K562 (cell line): ENCODE data around the gene ACTL8. TPM values are rescaled to one million over a fixed set of nuclear protein-coding genes. Genes with fewer than 3 reads are reported as not detected.

Experiments used
- ATAC-seq: fragments of 200-7000 bp; cut with Tn5 transposase; 3 replicates; pipeline ENCODE4 v1.9.1; 2020; ENCODE audit warnings: moderate library complexity
- BruUV-seq: library from RNA; stranded (reverse); fragments of 400-500 nt; replicated peaks from 2 replicates; lab custom pipeline; 2021; lab: Mats Ljungman, UMichigan
- CTCF ChIA-PET: fragments of 300-600 bp; formaldehyde crosslinking; extraction: SDS; loops from one replicate; lab custom pipeline; 2021; ENCODE audit warnings: low intra/inter-chr PET ratio; lab: Yijun Ruan, JAX
- POLR2A ChIA-PET: fragments of 300-600, 350-650 bp; sonication (Branson Sonifier 250); formaldehyde crosslinking; extraction: SDS; loops from one replicate; lab custom pipeline; 2021; ENCODE audit warnings: antibody characterized with exemption, inconsistent platforms; lab: Yijun Ruan, JAX
- DNase-seq, 4 experiments: peaks; one replicate each; pipeline versions ENCODE4 v3.0.0 to v3.0.0-alpha.2; 2011 to 2018; ENCODE audit warnings: low spot score in 3 of 4, mixed read lengths in 3 of 4; ENCODE audit errors: extremely low read depth in 1 of 4
- FAIRE-seq: peaks from 2 replicates; lab custom pipeline; 2011; peaks lifted over from hg19 to GRCh38; lab: Jason Lieb, UNC
- H2AFZ ChIP-seq: 2 replicates; pipeline ENCODE4 v1.6.0; 2011; ENCODE audit warnings: low read depth, low read length, control low read depth, inconsistent platforms
- H3K27ac ChIP-seq: fragments of 200-600 bp; 3 replicates; pipeline ENCODE4 v1.8.0; 2011; ENCODE audit warnings: low read depth, mild to moderate bottlenecking, control low read depth, inconsistent platforms, low read length, moderate library complexity, mixed read lengths; ENCODE audit errors: extremely low read depth
- H3K27me3 ChIP-seq, 2 experiments: fragments of 300-600 bp in 1 of 2; 2 replicates in 1 of 2; 3 replicates in 1 of 2; pipeline versions ENCODE4 v1.6.0 to v1.8.0; 2011; ENCODE audit warnings: inconsistent platforms in 2 of 2, low read length in 2 of 2, mild to moderate bottlenecking in 1 of 2, mixed read lengths in 1 of 2, moderate library complexity in 1 of 2; ENCODE audit not compliant: control insufficient read depth in 2 of 2, insufficient read depth in 2 of 2
- H3K36me3 ChIP-seq: fragments of 300-600 bp; 3 replicates; pipeline ENCODE4 v1.8.0; 2011; ENCODE audit warnings: mild to moderate bottlenecking, low read length, inconsistent platforms; ENCODE audit not compliant: control insufficient read depth, insufficient read depth
- H3K4me1 ChIP-seq, 2 experiments: fragments of 200-600 bp in 1 of 2; replicated peaks in 1 of 2; 2 replicates in 1 of 2; 3 replicates in 1 of 2; pipeline versions ENCODE4 v1.5.1 to v1.8.0; 2011; ENCODE audit warnings: inconsistent platforms in 2 of 2, low read length in 2 of 2, mild to moderate bottlenecking in 1 of 2, mixed read lengths in 1 of 2, moderate library complexity in 1 of 2; ENCODE audit not compliant: control insufficient read depth in 2 of 2, insufficient read depth in 2 of 2
- H3K4me2 ChIP-seq: 2 replicates; pipeline ENCODE4 v1.6.1; 2011; ENCODE audit warnings: low read length, control low read depth, inconsistent platforms, mixed read lengths; ENCODE audit not compliant: insufficient read depth
- H3K4me3 ChIP-seq: fragments of 200-600 bp; sonication (generic), shearing (Covaris generic); 2 replicates; pipeline ENCODE4 v1.5.1; 2016; ENCODE audit warnings: control low read depth, inconsistent platforms
- H3K79me2 ChIP-seq: fragments of 200-600 bp; 3 replicates; pipeline ENCODE4 v1.8.0; 2011; ENCODE audit warnings: low read length, inconsistent platforms; ENCODE audit not compliant: control insufficient read depth, insufficient read depth
- H3K9ac ChIP-seq, 2 experiments: 2 replicates each; pipeline versions ENCODE4 v1.6.0 to v1.6.1; 2011; ENCODE audit warnings: low read depth in 2 of 2, low read length in 2 of 2, control low read depth in 1 of 2, inconsistent platforms in 1 of 2, mild to moderate bottlenecking in 1 of 2, mixed read lengths in 1 of 2; ENCODE audit not compliant: insufficient read depth in 1 of 2
- H3K9me1 ChIP-seq: one replicate; pipeline ENCODE4 v1.6.0; 2011; ENCODE audit warnings: inconsistent platforms, mild to moderate bottlenecking, low read length, moderate library complexity; ENCODE audit not compliant: control insufficient read depth, insufficient read depth
- H3K9me3 ChIP-seq: replicated peaks from 2 replicates; pipeline ENCODE4 v1.5.1; 2011; ENCODE audit warnings: low read depth, low read length, inconsistent platforms; ENCODE audit not compliant: control insufficient read depth, insufficient read depth
- H4K20me1 ChIP-seq: replicated peaks from 2 replicates; pipeline ENCODE4 v1.6.1; 2011; ENCODE audit warnings: low read length, inconsistent platforms, mixed read lengths; ENCODE audit not compliant: control insufficient read depth, insufficient read depth
- HBP1 ChIP-seq: fragments of 450-650 bp; formaldehyde crosslinking; IDR thresholded peaks from 2 replicates; pipeline ENCODE4 v1.4.0; 2022; ENCODE audit warnings: missing genetic modification characterization
- ILF3 ChIP-seq: fragments of 450-650 bp; IDR thresholded peaks from 2 replicates; pipeline ENCODE4 v1.6.1; 2018; ENCODE audit warnings: antibody characterized with exemption, mild to moderate bottlenecking, moderate library complexity, borderline replicate concordance
- IRF2 ChIP-seq: sonication (generic); formaldehyde crosslinking; IDR thresholded peaks from 2 replicates; pipeline ENCODE4 v1.8.1; 2022; ENCODE audit warnings: mild to moderate bottlenecking, missing genetic modification reagents
- KDM2B ChIP-seq: fragments of 250-450 bp; sonication (Bioruptor Pico); IDR thresholded peaks from 2 replicates; pipeline ENCODE4 v1.8.0; 2021; ENCODE audit warnings: mild to moderate bottlenecking, moderate library complexity
- NUFIP1 ChIP-seq: fragments of 450-650 bp; IDR thresholded peaks from 2 replicates; pipeline ENCODE4 v1.6.1; 2018; ENCODE audit not compliant: partially characterized antibody
- SMAD4 ChIP-seq: fragments of 250-450 bp; sonication (Bioruptor Pico); conservative IDR thresholded peaks from 2 replicates; pipeline ENCODE4 v1.8.0; 2021; ENCODE audit warnings: inconsistent platforms, mild to moderate bottlenecking, moderate library complexity
- ZFP91 ChIP-seq: sonication (generic); formaldehyde crosslinking; IDR thresholded peaks from 2 replicates; pipeline ENCODE4 v1.8.0; 2022; ENCODE audit warnings: mild to moderate bottlenecking, missing genetic modification reagents
- ZNF75A ChIP-seq: fragments of 450-650 bp; formaldehyde crosslinking; IDR thresholded peaks from 2 replicates; pipeline ENCODE4 v1.4.0; 2020; ENCODE audit warnings: mild to moderate bottlenecking
- WGBS: fragments of 100-300 bp; shearing (Covaris generic); methylation state at CpG from one replicate; pipeline ENCODE4 v1.1.6; 2016; ENCODE audit warnings: low coverage, mixed read lengths; ENCODE audit not compliant: insufficient coverage; ENCODE audit errors: missing lambda C conversion rate; 5-methylcytosine and 5-hydroxymethylcytosine counted together
- in situ Hi-C: fragments of 300-500 bp; cut with MboI; formaldehyde crosslinking; loops from 4 replicates; pipeline ENCODE4 v1.15.0; 2018; ENCODE audit warnings: inconsistent platforms, mixed read lengths
- intact Hi-C: fragments of 100-400 bp; cut with micrococcal nuclease; formaldehyde crosslinking; loops from 2 replicates; pipeline ENCODE4 v1.14.2; 2022
- polyA plus RNA-seq, 8 experiments: library from polyadenylated mRNA; depleted of rRNA in 4 of 8; stranded (reverse) in 5 of 8; unstranded in 3 of 8; fragments of >200 nt; fragmentation: Nextera tagmentation in 2 of 8; fragmentation: Illumina TruSeq in 1 of 8; extraction: Ambion mirVana in 2 of 8; extraction: Trizol in 1 of 8; gene quantifications; 2 replicates each; pipeline versions ENCODE4 v1.2.1 to v1.2.3, GENCODE V29; 2011 to 2014; ENCODE audit warnings: inconsistent platforms in 1 of 8, missing spikeins in 1 of 8
- total RNA-seq, 7 experiments: library from RNA; depleted of rRNA in 6 of 7; stranded (reverse); fragments of >200 nt in 6 of 7; fragmentation: Illumina TruSeq in 2 of 7; extraction: Trizol in 2 of 7; gene quantifications; 2 replicates each; pipeline versions ENCODE4 v1.2.1 to v1.2.3, GENCODE V29; 2011 to 2021; ENCODE audit warnings: low replicate concordance in 1 of 7

The ACTL8 gene
- total and polyA plus RNA-seq, 9 of the 15 experiments (the other 6 are each of a cell fraction or from before 2014, with no cell fraction given) = 0.30 to 3.3 (median 1.6) TPM

GRCh38 chr1:17833661-17834501, 78.7 kb downstream of the ACTL8 start:
- H2AFZ ChIP-seq = no peak overlapping the region
- no peaks in the 10 kb centered on the region for H3K4me1 ChIP-seq
- WGBS = 1% methylated on average over 15 of the region's 15 CpGs
- intact Hi-C loops = no loop called here
- ChIA-PET CTCF (no interaction called here), POLR2A (interaction anchor here (0.9 kb wide), 1 partner anchor 10 kb away, joined by 5 read pairs; no protein-coding TSS in a partner anchor)
- in situ Hi-C loops = no loop called here
- H3K4me3 ChIP-seq = no peak overlapping the region
- no peak overlapping the region for H3K27ac ChIP-seq
- TF ChIP-seq SMAD4 (no peak), ZFP91 (CRISPR knock-in tag) (no peak), KDM2B (CRISPR knock-in tag) (no peak), ZNF75A (CRISPR knock-in tag) (no peak), NUFIP1 (no peak), HBP1 (CRISPR knock-in tag) (no peak), IRF2 (CRISPR knock-in tag) (no peak), ILF3 (no peak)
- H3K27me3 ChIP-seq = no peaks in the 10 kb centered on the region; a peak in 1 of 5 replicates
- no peak overlapping the region for H3K4me2 ChIP-seq
- H4K20me1 ChIP-seq = peaks cover 20% of the 10 kb centered on the region
- no peaks in the 10 kb centered on the region for H3K36me3 ChIP-seq
- no peak for FAIRE-seq
- H3K9ac ChIP-seq = no peak overlapping the region
- no peak for ATAC-seq
- no peaks in the 10 kb centered on the region for H3K79me2 ChIP-seq
- DNase-seq = no peak
- H3K9me1 ChIP-seq = peaks cover 3% of the 10 kb centered on the region
- H3K9me3 ChIP-seq = no peaks in the 10 kb centered on the region
- BruUV-seq = no TSS peak
